ENCODE data around the gene PLSCR3.

Gene PLSCR3

GRCh38 chr17:7346761-7347614 is 47.3 kb downstream of the PLSCR3 start:
- no peak for DNase-seq

- no peak for DNase-seq
Measured at GRCh38 chr17:7343250-7343649, 51.1 kb downstream of the PLSCR3 start.

GRCh38 chr17:7341842-7342241 is 52.5 kb downstream of the PLSCR3 start:
- DNase-seq = no peak

- no peak for DNase-seq
Measured at GRCh38 chr17:7340179-7340578, 54.1 kb downstream of the PLSCR3 start.
